Liver (tissue), 9 donors: Measurements from ENCODE around the gene H2AZ2. TPM values are rescaled to one million over a fixed set of nuclear protein-coding genes. Genes with fewer than 3 reads are reported as not detected.

ENCODE experiments used
- DNase-seq: peaks from one replicate; pipeline ENCODE4 v3.0.0-alpha.2; 2017; ENCODE audit warnings: low spot score
- H3K27ac ChIP-seq, 2 donors: one replicate each; pipeline ENCODE4 v1.7.0; 2013; ENCODE audit warnings: inconsistent platforms in 2 of 2, low read length in 2 of 2, control low read depth in 1 of 2, low read depth in 1 of 2, mild to moderate bottlenecking in 1 of 2
- H3K27me3 ChIP-seq, 4 donors: one replicate each; pipeline versions ENCODE4 v1.6.1 to v1.7.0; 2013; ENCODE audit warnings: low read length in 3 of 4, inconsistent platforms in 1 of 4, mild to moderate bottlenecking in 1 of 4, moderate library complexity in 1 of 4; ENCODE audit not compliant: control insufficient read depth in 4 of 4, insufficient read depth in 4 of 4
- H3K36me3 ChIP-seq, 4 donors: one replicate each; pipeline versions ENCODE4 v1.6.1 to v1.7.0; 2013; ENCODE audit warnings: low read length in 3 of 4, mild to moderate bottlenecking in 3 of 4, low read depth in 1 of 4, moderate library complexity in 1 of 4; ENCODE audit not compliant: control insufficient read depth in 4 of 4, insufficient read depth in 3 of 4
- H3K4me1 ChIP-seq, 4 donors: one replicate each; pipeline versions ENCODE4 v1.6.1 to v1.7.0; 2013; ENCODE audit warnings: low read length in 3 of 4, mild to moderate bottlenecking in 3 of 4, moderate library complexity in 1 of 4; ENCODE audit not compliant: control insufficient read depth in 4 of 4, insufficient read depth in 4 of 4
- H3K4me3 ChIP-seq, 3 donors: one replicate each; pipeline versions ENCODE4 v1.6.1 to v1.7.0; 2013; ENCODE audit warnings: low read length in 3 of 3, control low read depth in 1 of 3, low read depth in 1 of 3, mild to moderate bottlenecking in 1 of 3
- H3K9ac ChIP-seq, 2 donors: one replicate each; pipeline ENCODE4 v1.7.0; 2013; ENCODE audit warnings: low read length in 2 of 2, mild to moderate bottlenecking in 2 of 2, moderate library complexity in 2 of 2, control low read depth in 1 of 2, low read depth in 1 of 2
- H3K9me3 ChIP-seq, 4 donors: one replicate each; pipeline versions ENCODE4 v1.6.1 to v1.7.0; 2013; ENCODE audit warnings: low read length in 3 of 4; ENCODE audit not compliant: control insufficient read depth in 4 of 4
- EGR1 ChIP-seq, 2 donors: IDR thresholded peaks; 2 replicates each; pipeline ENCODE4 v1.6.1; 2016 to 2018; ENCODE audit warnings: antibody characterized with exemption in 2 of 2, low read depth in 2 of 2
- FOXA1 ChIP-seq: IDR thresholded peaks from 2 replicates; pipeline ENCODE4 v1.6.1; 2016; ENCODE audit warnings: antibody characterized with exemption
- FOXA2 ChIP-seq: IDR thresholded peaks from 2 replicates; pipeline ENCODE4 v1.6.1; 2016; ENCODE audit warnings: antibody characterized with exemption
- GABPA ChIP-seq, 2 donors: IDR thresholded peaks in 1 of 2; conservative IDR thresholded peaks in 1 of 2; 2 replicates each; pipeline ENCODE4 v1.6.1; 2016; ENCODE audit warnings: antibody characterized with exemption in 2 of 2, mild to moderate bottlenecking in 1 of 2, moderate library complexity in 1 of 2
- HNF4A ChIP-seq, 2 donors: conservative IDR thresholded peaks; 2 replicates each; pipeline ENCODE4 v1.6.1; 2016; ENCODE audit warnings: antibody characterized with exemption in 2 of 2, mild to moderate bottlenecking in 2 of 2
- HNF4G ChIP-seq: IDR thresholded peaks from 2 replicates; pipeline ENCODE4 v1.6.1; 2016; ENCODE audit warnings: antibody characterized with exemption
- JUND ChIP-seq, 2 donors: IDR thresholded peaks; 2 replicates each; pipeline ENCODE4 v1.6.1; 2016; ENCODE audit warnings: antibody characterized with exemption in 2 of 2
- RAD21 ChIP-seq, 2 donors: IDR thresholded peaks; 2 replicates each; pipeline ENCODE4 v1.6.1; 2016; ENCODE audit warnings: antibody characterized with exemption in 2 of 2, mild to moderate bottlenecking in 2 of 2
- RXRA ChIP-seq, 2 donors: IDR thresholded peaks; 2 replicates each; pipeline ENCODE4 v1.6.1; 2017 to 2018; ENCODE audit warnings: antibody characterized with exemption in 2 of 2, mild to moderate bottlenecking in 1 of 2
- SP1 ChIP-seq: IDR thresholded peaks from 2 replicates; pipeline ENCODE4 v1.6.1; 2018; ENCODE audit warnings: antibody characterized with exemption, mild to moderate bottlenecking
- TAF1 ChIP-seq: conservative IDR thresholded peaks from 2 replicates; pipeline ENCODE4 v1.6.1; 2016; ENCODE audit warnings: antibody characterized with exemption, mild to moderate bottlenecking
- YY1 ChIP-seq: IDR thresholded peaks from 2 replicates; pipeline ENCODE4 v1.6.1; 2016; ENCODE audit warnings: antibody characterized with exemption, mild to moderate bottlenecking
- WGBS: extraction: QIAGEN DNeasy Blood & Tissue Kit; methylation state at CpG from one replicate; pipeline ENCODE4 v1.1.7; 2013; 5-methylcytosine and 5-hydroxymethylcytosine counted together
- polyA plus RNA-seq, 2 donors: library from polyadenylated mRNA; stranded (reverse) in 1 of 2; unstranded in 1 of 2; fragments of 200-250 nt in 1 of 2; fragments of >200 nt in 1 of 2; fragmentation: Nextera tagmentation in 1 of 2; extraction: Ambion mirVana in 1 of 2; gene quantifications; one replicate each; pipeline versions ENCODE4 v1.2.1 to v1.2.3, GENCODE V29; 2013 to 2015
- total RNA-seq, 2 donors: library from RNA; depleted of rRNA; stranded (reverse); fragments of >200 nt; gene quantifications; one replicate each; pipeline ENCODE4 v1.2.3, GENCODE V29; 2014
- TF ChIP-seq, protein P1 (sequence below): IDR thresholded peaks from 2 replicates; pipeline ENCODE4 v1.6.1; 2016; ENCODE audit warnings: antibody characterized with exemption
- TF ChIP-seq, protein P2 (sequence below): IDR thresholded peaks from 2 replicates; pipeline ENCODE4 v1.6.1; 2016; ENCODE audit warnings: antibody characterized with exemption
- TF ChIP-seq, protein P3 (sequence below): IDR thresholded peaks from 2 replicates; pipeline ENCODE4 v1.6.1; 2016; ENCODE audit warnings: antibody characterized with exemption
- TF ChIP-seq, protein P4 (sequence below): IDR thresholded peaks from 2 replicates; pipeline ENCODE4 v1.6.1; 2016; ENCODE audit warnings: antibody characterized with exemption, mild to moderate bottlenecking
- TF ChIP-seq, protein P5 (sequence below): fragments of 150-350 bp; IDR thresholded peaks from 2 replicates; pipeline ENCODE4 v1.5.1; 2017; ENCODE audit warnings: improper control_type of control experiment, low read depth, low read length; ENCODE audit not compliant: missing input control
- donor health status: healthy.
- donor health status: healthy.
- donor health status: healthy.
- donor health status: healthy.
- donor health status: healthy.

The H2AZ2 gene
- total and polyA plus RNA-seq, 4 donors = 51.3 to 182 (median 69.5) TPM

DNA sequence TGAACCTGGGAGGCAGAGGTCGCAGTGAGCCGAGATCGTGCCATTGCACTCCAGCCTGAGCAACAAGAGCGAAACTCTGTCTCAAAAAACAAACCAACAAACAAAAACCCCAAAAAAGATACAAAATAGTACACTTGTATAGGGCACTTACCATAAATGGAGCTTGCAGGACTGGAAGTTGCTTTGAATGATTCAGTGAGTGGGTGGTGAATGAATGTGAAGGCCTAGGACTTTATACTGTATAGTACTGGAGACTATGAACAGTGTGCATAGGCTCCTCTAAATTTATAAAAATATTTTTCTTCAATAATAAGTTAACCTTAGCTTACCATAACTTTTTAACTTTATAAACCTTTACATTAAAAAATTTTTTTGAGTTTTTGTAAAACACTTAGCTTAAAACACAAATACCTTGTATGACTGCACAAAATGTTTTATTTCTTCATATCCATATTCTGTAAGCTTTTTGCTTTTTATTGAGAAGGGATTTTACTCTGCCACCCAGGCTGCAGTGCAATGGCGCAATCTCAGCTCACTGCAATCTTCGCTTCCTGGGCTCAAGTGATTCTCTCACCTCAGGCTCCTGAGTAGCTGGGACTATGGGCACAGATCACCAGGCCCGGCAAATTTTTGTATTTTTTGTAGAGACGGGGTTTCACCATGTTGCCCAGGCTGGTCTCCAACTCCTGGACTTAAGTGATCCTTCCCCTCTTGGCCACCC is 6.9 kb upstream of the H2AZ2 start:
- TF ChIP-seq, protein P1, sequence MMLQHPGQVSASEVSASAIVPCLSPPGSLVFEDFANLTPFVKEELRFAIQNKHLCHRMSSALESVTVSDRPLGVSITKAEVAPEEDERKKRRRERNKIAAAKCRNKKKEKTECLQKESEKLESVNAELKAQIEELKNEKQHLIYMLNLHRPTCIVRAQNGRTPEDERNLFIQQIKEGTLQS = no peak
- no peak for TF ChIP-seq FOXA2
- TF ChIP-seq HNF4A (conservative IDR thresholded peaks at IDR 0.05) = no peak
- TF ChIP-seq RAD21 (IDR thresholded peaks at IDR 0.05) = no peak
- TF ChIP-seq JUND (IDR thresholded peaks at IDR 0.05) = no peak
- TF ChIP-seq, protein P2, sequence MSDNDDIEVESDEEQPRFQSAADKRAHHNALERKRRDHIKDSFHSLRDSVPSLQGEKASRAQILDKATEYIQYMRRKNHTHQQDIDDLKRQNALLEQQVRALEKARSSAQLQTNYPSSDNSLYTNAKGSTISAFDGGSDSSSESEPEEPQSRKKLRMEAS = no peak
- no peak for TF ChIP-seq HNF4G
- no peak for TF ChIP-seq TAF1
- no peak for TF ChIP-seq GABPA (IDR thresholded peaks at IDR 0.05 in 1 of 2, conservative IDR thresholded peaks at IDR 0.05 in 1 of 2)
- no peaks in the 10 kb centered on the region for H3K9me3 ChIP-seq
- H3K27ac ChIP-seq = no peak overlapping the region
- no peaks in the 10 kb centered on the region for H3K36me3 ChIP-seq
- H3K27me3 ChIP-seq = no peaks in the 10 kb centered on the region
- no peak overlapping the region for H3K4me3 ChIP-seq
- DNase-seq = no peak
- WGBS = 91% methylated on average over 8 of the region's 8 CpGs
- H3K9ac ChIP-seq = no peak overlapping the region
- H3K4me1 ChIP-seq = peaks cover 0 to 3% (median 0%) of the 10 kb centered on the region in 4 donors

DNA sequence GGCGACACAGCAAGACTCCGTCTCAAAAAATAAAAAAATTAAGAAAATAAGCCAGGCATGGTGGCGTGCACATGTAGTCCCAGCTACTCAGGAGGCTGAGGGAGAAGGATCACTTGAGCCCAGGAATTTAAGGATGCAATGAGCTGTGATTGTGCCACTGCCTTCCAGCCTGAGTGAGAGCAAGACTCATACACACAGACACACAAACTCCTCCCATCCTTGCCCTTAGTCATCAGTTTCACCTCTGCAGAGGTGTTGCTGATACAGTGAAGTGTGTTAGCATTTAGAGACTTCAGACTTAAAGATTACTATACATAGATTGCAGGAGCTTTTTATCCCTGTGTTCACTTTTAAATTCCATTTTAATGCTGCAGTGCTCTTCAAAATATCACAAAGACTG is 5.5 kb upstream of the H2AZ2 start:
- H3K4me3 ChIP-seq = no peak overlapping the region
- TF ChIP-seq, protein P3, sequence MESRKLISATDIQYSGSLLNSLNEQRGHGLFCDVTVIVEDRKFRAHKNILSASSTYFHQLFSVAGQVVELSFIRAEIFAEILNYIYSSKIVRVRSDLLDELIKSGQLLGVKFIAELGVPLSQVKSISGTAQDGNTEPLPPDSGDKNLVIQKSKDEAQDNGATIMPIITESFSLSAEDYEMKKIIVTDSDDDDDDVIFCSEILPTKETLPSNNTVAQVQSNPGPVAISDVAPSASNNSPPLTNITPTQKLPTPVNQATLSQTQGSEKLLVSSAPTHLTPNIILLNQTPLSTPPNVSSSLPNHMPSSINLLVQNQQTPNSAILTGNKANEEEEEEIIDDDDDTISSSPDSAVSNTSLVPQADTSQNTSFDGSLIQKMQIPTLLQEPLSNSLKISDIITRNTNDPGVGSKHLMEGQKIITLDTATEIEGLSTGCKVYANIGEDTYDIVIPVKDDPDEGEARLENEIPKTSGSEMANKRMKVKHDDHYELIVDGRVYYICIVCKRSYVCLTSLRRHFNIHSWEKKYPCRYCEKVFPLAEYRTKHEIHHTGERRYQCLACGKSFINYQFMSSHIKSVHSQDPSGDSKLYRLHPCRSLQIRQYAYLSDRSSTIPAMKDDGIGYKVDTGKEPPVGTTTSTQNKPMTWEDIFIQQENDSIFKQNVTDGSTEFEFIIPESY = no peak
- no peak for TF ChIP-seq FOXA2
- TF ChIP-seq GABPA (IDR thresholded peaks at IDR 0.05 in 1 of 2, conservative IDR thresholded peaks at IDR 0.05 in 1 of 2) = no peak
- no peak for TF ChIP-seq EGR1 (IDR thresholded peaks at IDR 0.05; ENCODE audit: low read depth in 2 of 2)
- no peak for TF ChIP-seq JUND (IDR thresholded peaks at IDR 0.05)
- TF ChIP-seq, protein P2 = no peak
- TF ChIP-seq, protein P1 = no peak
- no peak for TF ChIP-seq TAF1
- TF ChIP-seq HNF4G = no peak
- no peak for TF ChIP-seq RAD21 (IDR thresholded peaks at IDR 0.05)
- TF ChIP-seq YY1 = no peak
- TF ChIP-seq HNF4A (conservative IDR thresholded peaks at IDR 0.05) = no peak
- TF ChIP-seq SP1 = no peak
- TF ChIP-seq RXRA (IDR thresholded peaks at IDR 0.05) = no peak
- TF ChIP-seq, protein P4, sequence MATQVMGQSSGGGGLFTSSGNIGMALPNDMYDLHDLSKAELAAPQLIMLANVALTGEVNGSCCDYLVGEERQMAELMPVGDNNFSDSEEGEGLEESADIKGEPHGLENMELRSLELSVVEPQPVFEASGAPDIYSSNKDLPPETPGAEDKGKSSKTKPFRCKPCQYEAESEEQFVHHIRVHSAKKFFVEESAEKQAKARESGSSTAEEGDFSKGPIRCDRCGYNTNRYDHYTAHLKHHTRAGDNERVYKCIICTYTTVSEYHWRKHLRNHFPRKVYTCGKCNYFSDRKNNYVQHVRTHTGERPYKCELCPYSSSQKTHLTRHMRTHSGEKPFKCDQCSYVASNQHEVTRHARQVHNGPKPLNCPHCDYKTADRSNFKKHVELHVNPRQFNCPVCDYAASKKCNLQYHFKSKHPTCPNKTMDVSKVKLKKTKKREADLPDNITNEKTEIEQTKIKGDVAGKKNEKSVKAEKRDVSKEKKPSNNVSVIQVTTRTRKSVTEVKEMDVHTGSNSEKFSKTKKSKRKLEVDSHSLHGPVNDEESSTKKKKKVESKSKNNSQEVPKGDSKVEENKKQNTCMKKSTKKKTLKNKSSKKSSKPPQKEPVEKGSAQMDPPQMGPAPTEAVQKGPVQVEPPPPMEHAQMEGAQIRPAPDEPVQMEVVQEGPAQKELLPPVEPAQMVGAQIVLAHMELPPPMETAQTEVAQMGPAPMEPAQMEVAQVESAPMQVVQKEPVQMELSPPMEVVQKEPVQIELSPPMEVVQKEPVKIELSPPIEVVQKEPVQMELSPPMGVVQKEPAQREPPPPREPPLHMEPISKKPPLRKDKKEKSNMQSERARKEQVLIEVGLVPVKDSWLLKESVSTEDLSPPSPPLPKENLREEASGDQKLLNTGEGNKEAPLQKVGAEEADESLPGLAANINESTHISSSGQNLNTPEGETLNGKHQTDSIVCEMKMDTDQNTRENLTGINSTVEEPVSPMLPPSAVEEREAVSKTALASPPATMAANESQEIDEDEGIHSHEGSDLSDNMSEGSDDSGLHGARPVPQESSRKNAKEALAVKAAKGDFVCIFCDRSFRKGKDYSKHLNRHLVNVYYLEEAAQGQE = no peak
- TF ChIP-seq, protein P5, sequence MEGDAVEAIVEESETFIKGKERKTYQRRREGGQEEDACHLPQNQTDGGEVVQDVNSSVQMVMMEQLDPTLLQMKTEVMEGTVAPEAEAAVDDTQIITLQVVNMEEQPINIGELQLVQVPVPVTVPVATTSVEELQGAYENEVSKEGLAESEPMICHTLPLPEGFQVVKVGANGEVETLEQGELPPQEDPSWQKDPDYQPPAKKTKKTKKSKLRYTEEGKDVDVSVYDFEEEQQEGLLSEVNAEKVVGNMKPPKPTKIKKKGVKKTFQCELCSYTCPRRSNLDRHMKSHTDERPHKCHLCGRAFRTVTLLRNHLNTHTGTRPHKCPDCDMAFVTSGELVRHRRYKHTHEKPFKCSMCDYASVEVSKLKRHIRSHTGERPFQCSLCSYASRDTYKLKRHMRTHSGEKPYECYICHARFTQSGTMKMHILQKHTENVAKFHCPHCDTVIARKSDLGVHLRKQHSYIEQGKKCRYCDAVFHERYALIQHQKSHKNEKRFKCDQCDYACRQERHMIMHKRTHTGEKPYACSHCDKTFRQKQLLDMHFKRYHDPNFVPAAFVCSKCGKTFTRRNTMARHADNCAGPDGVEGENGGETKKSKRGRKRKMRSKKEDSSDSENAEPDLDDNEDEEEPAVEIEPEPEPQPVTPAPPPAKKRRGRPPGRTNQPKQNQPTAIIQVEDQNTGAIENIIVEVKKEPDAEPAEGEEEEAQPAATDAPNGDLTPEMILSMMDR = no peak
- TF ChIP-seq FOXA1 = no peak
- H3K4me1 ChIP-seq = peaks cover 0 to 8% (median 0%) of the 10 kb centered on the region in 4 donors
- no peak for DNase-seq
- H3K9me3 ChIP-seq = no peaks in the 10 kb centered on the region
- no peaks in the 10 kb centered on the region for H3K36me3 ChIP-seq
- H3K27ac ChIP-seq = no peak overlapping the region
- no peaks in the 10 kb centered on the region for H3K27me3 ChIP-seq
- H3K9ac ChIP-seq = no peak overlapping the region
- 92% methylated on average over 3 of the region's 3 CpGs for WGBS
